ENCODE results near the gene CELA2B.
"Not testable (repeated sequence)": the region's sequence is repeated elsewhere in the genome, so short reads cannot be mapped to it uniquely, and the experiment has no call there.

CELA2B gene

GRCh38 chr1:15501208-15502032 is 25.5 kb downstream of the CELA2B start:
- peak; percentile 16 to 45 for DNase-seq

GRCh38 chr1:15504436-15504835 is 28.5 kb downstream of the CELA2B start:
- no peak for DNase-seq

- DNase-seq = no peak
Measured at GRCh38 chr1:15506831-15507230, 30.9 kb downstream of the CELA2B start.

- no peak for DNase-seq
Measured at GRCh38 chr1:15507278-15507677, 31.4 kb downstream of the CELA2B start.

- DNase-seq = no peak
Measured at GRCh38 chr1:15508700-15509487, 33.0 kb downstream of the CELA2B start.

- no peak for DNase-seq
Measured at GRCh38 chr1:15509586-15509985, 33.7 kb downstream of the CELA2B start.

- no peak for DNase-seq
Measured at GRCh38 chr1:15510611-15511405, 34.9 kb downstream of the CELA2B start.

GRCh38 chr1:15513192-15513591 is 37.3 kb downstream of the CELA2B start:
- no peak for DNase-seq

- no peak for DNase-seq
Measured at GRCh38 chr1:15513919-15514318, 38.0 kb downstream of the CELA2B start.

- not testable (repeated sequence) for DNase-seq
Measured at GRCh38 chr1:15514557-15514956, 38.7 kb downstream of the CELA2B start.

GRCh38 chr1:15515022-15515663 is 39.2 kb downstream of the CELA2B start:
- no peak for DNase-seq

GRCh38 chr1:15519625-15520024 is 43.7 kb downstream of the CELA2B start:
- no peak for DNase-seq

- not testable (repeated sequence) for DNase-seq
Measured at GRCh38 chr1:15521206-15521906, 45.5 kb downstream of the CELA2B start.

- no peak for DNase-seq
Measured at GRCh38 chr1:15522551-15522950, 46.6 kb downstream of the CELA2B start.

- peak; percentile 51 to 64 for DNase-seq
Measured at GRCh38 chr1:15523104-15524020, 47.5 kb downstream of the CELA2B start.

GRCh38 chr1:15524021-15524282 is 48.0 kb downstream of the CELA2B start, which contains the start of gene CASP9:
Gene CASP9 (minus strand): TSS chr1:15524215. CDS start chr1:15524200, 15 bp downstream.
- DNase-seq = no peak

GRCh38 chr1:15524283-15525049 is 48.6 kb downstream of the CELA2B start:
- DNase-seq = peak; percentile 99 to 100

- DNase-seq = peak in 1 of 2 experiments; percentile 21
Measured at GRCh38 chr1:15525050-15526020, 49.4 kb downstream of the CELA2B start.

- no peak for DNase-seq
Measured at GRCh38 chr1:15526021-15526489, 50.2 kb downstream of the CELA2B start.
